CD4-positive, alpha-beta T cell treated with Interleukin-4 for 4 hours (primary cell): Measurements from ENCODE around the gene CPA1.
"Not testable (repeated sequence)": the region's sequence is repeated elsewhere in the genome, so short reads cannot be mapped to it uniquely, and the experiment has no call there.

Experiments used
- DNase-seq: peaks from one replicate; pipeline ENCODE4 v3.0.0-alpha.2; 2020

The CPA1 gene

DNA sequence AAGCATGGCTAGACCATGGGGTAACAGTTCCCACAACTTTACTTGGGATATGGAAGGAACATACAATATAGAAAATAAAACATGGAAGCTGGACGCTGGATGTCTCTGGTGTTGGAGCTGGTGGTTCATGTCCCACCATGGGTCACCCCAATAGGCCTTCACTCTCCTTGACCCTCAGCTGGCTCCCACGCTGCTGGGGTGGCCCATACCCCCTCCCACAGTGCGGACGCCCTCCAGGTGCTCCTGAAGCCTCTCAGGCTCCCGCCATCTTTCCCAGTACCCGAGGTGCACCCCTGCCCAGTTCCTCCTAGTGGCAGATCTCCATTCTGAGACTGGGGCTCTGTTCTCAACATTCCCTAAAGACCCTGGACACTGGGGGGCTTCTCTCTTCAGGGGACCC, 5.8 kb upstream of the CPA1 start:
- DNase-seq = no peak

DNA sequence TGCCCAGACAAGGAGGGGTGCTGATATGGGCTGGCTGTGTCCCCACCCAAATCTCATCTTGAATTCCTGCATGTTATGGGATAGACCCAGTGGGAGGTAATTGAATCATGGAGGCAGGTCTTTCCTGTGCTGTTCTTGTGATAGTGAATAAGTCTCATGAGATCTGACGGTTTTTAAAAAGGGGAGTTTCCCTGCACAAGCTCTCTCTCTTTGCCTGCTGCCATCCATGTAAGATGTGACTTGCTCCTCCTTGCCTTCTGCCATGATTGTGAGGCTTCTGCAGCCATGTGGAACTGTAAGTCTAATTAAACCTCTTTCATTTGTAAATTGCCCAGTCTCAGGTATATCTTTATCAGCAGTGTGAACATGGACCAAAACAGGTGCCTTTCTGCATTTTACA, 3.8 kb upstream of the CPA1 start:
- not testable (repeated sequence) for DNase-seq

DNA sequence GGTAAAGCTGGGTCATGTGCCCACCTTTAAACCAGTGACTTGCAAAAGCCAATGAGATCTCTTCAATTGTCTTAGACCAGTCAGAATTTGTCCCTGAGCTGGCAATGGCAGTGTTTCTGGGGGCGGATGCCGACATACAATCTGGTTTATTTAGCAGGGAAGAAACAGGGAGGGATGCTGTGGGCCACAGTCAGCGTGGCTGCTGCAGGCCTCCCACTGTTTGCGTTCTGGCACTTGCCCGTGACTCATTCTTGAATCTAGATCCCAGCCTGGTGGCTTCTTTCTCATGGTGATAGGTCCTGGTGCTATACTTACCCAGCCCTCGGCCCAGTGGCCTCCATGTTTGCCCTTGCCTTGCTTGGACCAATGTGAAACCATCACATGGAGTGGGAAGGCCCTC, 3.1 kb upstream of the CPA1 start:
- no peak for DNase-seq

DNA sequence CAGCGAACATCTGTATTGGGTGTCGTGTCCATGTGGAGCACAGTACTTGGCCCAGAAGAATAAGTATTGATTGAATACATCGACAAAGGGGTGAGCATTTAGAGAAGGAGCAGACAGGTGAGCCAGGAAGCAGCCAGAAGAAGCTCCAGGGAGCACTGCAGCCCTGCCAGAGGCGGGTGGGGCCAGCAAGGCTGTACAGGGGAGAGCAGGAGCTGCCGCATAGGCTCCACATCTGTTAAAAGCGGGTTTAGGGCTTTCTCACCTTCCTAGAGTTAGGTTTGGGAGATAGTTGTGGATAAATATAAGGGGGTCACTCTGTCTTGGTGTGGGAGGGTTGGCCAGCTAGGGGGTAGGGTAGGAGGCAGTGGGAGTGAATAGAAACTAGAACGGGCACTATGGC, 1.3 kb upstream of the CPA1 start:
- no peak for DNase-seq

DNA sequence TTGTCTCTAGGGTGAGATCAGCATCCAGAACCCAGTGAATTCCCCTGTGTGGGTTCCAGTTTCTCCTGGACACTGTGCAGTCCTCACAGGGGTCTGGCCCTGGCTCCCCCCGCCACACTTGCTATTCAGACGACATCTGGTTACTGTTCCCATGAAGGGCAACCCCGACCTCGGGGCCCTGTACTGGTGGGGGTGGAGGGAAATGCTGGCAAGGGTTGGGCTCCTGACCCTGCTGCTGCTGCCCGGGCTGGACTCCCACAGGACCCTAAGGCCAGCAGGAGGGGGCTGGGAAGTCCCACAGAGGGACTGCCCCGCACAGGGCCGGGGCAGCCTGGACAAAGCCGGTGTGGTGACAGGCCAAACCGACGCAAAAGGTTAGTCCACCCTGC, 768 bp upstream of the CPA1 start:
- no peak for DNase-seq

DNA sequence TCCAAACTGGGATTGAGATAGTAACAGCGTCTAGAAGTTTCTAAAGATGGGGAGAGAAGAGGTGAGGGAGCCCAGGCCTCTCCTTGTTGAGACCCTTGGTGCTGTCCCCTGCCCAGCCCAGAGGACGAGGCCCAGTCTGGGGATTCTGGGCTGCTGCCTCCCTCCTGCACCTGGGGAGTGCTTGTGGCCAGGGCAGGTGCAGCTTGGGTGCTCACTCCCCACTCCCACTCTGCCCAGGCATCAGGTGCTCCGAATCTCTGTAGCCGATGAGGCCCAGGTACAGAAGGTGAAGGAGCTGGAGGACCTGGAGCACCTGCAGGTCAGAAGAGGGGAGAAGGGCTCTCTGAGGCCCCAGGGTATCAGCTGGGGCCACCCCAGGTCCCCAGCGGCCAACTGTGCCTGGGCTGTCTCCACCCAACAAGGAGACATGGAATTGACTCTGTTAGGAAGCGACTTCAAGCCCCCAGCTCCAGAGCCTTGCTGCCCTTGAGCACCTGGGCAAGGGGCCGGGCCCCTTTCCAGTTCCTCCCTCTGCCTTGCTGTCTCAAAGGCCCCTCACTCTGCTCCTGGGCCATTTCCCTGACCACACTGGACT, 664 bp downstream of the CPA1 start:
- DNase-seq = no peak

DNA sequence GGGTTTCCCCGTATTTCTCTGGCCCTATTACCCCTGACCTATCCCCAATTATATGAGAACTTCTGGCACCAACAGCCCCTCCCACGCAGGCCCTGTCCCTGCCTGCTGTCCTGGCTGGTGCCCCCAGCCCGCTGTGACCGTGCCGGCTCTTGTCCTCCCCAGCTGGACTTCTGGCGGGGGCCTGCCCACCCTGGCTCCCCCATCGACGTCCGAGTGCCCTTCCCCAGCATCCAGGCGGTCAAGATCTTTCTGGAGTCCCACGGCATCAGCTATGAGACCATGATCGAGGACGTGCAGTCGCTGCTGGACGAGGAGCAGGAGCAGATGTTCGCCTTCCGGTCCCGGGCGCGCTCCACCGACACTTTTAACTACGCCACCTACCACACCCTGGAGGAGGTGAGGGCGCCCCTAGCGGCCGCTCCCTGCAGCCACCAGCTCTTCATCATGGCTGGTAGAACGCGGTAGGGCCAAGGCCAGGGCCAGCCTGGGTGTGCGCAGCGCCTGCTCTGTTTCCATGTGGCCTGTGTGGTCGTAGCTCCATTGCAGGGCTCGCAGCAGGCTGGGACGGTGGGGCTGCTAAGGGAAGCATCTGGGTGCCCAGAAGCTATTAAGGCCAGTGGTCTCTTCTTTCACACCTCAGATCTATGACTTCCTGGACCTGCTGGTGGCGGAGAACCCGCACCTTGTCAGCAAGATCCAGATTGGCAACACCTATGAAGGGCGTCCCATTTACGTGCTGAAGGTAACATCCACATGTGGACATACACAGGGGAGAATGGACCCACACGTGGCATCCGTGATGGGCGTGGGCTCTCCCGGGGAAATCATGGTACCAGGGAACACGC, 1.4 kb downstream of the CPA1 start:
- DNase-seq = no peak

DNA sequence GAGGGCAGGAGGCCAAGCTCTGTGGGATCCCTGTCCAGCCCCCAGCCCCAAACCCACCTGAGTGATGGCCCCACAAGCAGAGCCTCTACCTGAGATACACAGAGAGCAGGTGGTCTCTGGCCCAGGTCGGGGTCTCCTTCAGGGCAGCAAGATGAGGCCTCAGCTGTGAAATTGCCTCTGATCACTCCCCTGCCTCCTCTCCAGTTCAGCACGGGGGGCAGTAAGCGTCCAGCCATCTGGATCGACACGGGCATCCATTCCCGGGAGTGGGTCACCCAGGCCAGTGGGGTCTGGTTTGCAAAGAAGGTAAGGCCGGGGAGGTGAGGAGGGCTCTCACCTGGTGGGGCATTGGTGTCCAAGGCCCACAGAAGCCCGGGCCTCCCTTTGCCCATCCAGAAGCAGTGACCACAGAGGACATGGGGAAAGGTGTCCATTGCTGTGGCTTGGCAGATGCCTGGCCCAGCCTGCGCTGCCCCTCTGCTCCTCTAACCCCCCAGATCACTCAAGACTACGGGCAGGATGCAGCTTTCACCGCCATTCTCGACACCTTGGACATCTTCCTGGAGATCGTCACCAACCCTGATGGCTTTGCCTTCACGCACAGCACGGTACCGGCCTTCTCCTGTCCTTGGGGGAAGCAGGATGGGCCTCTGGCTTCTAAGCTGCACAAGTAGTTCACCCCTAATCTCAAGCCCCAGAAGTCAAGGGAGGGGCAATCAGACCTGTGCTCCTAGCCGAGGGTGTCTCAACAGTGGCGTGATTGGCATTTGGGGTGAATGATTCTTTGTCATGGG, 3.1 kb downstream of the CPA1 start:
- DNase-seq = no peak

DNA sequence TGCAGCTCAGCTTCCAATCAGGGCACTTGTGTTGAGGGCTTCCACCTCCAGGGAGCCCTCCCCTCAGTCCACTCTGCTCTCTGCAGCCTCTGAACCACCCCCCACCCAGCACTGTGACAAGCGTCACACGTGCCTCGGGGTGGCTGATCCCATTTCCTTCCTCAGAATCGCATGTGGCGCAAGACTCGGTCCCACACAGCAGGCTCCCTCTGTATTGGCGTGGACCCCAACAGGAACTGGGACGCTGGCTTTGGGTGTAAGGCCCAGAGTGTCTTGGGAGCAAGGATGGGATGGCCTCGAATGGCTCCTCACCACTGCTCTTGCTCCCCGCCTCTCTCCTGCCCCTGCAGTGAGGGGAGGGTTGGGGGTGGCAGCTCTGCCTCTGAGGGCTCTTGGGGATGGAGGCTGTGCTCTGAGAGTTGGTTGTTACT, 4.1 kb downstream of the CPA1 start:
- no peak for DNase-seq

DNA sequence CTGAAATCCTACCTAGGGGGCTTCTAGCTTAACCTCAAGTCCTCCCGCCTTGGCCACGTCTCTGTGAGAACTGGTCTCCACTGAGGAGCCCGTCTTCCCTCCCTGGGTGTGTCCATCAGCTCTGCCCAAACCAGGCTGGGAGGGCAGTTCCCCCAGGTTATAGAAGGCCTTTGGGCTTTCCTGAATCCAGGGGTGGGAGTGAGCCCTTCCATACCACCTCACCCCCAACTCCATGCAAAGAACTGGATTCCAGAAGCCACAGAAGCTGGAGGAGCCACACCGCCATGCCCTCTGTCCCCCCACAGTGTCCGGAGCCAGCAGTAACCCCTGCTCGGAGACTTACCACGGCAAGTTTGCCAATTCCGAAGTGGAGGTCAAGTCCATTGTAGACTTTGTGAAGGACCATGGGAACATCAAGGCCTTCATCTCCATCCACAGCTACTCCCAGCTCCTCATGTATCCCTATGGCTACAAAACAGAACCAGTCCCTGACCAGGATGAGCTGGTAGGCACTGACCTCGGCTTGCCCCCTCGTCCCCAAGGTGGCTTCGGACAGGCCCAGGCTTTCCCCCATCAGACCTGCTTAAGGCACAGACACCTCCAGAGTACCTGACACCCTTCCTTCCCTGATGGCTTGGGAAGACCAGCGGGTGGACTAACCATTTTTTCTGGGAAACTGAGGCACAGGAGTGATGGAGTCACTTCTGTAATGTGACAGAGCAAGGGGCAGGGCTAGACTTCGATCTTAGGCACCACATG, 4.7 kb downstream of the CPA1 start:
- no peak for DNase-seq

DNA sequence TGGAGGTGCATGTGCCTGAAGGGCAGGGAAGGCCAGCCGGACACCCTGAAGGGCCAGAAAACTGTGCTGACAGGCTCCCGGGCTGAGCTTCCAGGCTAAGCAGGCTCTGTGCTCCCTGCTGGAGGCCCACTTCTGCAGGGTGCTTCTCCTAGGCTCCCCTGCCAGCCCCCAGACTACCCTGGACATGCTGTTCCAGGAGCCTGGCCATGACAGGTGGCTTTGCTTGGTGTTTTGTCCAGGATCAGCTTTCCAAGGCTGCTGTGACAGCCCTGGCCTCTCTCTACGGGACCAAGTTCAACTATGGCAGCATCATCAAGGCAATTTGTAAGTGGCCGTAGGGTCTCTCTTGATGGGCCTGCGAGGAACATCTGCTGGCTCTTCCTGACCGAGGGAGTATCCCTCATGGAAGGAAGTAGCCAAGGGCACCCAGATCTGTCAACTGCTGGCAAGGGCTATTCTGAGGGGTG, 5.3 kb downstream of the CPA1 start:
- no peak for DNase-seq

DNA sequence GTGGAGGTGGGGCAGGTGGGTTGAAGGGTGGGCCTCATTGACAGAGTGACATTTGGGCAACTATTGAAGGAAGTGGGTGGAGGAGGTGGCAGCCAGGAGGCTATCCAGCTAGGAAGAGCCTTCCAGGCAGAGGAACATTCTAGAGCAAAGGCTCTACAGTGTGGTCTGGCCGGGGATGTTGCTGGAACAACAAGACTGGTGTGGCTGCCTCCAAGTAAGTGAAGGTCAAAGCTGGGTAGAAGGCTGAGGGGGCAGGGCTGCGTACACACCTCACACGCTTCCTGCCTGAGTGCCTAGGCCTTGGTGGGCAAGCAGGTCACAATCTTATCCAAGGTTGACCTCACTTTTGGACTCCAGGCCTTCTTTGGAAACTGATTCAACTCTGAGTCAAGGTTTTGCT, 6.6 kb downstream of the CPA1 start:
- no peak for DNase-seq

DNA sequence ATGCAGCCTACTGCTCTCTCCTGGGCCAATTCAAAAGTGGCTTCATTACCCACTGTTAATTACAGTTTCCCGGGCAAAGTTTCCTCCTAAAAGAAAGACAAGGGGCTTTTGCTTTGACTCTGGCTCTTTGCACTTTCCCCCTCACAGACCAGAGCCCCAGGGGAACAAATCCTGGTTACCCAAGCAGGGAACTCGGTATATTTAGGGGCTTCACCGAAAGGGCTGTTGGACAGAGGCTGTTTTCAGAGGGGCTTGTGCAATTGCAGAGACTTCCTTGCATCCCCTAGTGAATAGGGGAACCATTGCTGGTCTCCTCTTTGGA, 7.0 kb downstream of the CPA1 start:
- no peak for DNase-seq

DNA sequence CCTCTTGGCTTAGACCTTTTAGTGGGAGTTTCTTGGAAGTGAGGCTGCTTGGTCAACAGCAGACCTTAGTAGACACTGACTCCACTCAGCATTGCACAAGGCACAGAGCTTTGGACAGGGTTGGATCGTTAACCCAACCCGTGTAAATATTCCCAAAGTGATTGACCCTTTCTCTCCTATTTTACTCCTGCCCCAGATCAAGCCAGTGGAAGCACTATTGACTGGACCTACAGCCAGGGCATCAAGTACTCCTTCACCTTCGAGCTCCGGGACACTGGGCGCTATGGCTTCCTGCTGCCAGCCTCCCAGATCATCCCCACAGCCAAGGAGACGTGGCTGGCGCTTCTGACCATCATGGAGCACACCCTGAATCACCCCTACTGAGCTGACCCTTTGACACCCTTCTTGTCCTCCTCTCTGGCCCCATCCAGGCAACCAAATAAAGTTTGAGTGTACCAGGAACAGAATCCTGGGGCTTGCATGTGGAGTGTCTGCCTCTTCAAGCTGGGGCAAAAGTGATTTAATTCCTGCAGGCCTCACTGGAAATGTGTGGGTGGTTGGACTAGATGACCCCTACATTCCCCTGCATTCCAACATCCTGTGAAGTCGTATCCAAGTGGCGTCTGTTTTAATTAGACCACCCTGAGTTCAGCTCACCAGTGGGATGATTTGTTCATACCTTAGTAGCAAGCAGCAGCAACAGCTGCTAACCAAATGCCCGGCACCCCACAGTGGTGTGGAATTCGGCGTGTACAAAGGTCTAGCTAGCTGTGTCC, 7.5 kb downstream of the CPA1 start:
- no peak for DNase-seq

DNA sequence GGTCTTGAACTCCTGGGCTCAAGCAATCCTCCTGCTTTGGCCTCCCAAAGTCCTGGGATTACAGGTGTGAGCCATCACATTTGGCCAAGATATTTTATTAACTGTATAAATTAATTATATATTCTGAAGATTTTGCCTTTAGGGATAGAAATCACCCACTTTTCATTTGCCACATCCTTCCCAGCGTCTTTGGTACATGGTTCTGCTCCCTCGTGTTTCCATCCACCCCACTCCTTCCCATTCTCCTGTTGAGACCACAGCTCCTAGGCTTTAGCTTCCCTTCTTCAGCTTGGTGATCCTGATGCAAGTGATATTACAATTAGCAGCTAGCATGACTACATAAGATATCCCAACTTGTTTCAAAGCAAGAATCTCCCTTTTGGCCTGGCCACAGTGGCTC, 8.4 kb downstream of the CPA1 start:
- no peak for DNase-seq

DNA sequence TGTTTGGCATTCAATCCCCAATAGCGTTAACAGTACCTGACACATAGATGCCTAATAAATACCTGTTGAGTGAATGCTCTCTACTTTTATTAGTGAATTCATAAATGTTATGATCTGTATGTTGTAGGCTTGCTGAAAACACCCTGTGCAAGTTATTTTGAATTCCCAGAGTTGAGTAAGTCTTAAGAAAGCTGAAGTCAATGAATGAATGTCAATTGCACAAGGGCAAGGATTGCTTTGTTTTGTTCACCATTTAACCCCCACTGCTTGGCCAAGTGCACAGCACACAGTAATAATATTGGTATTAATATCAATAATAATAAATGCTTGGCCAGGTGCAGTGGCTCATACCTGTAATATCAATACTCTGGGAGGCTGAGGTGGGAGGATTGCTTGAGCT, 10.2 kb downstream of the CPA1 start:
- no peak for DNase-seq

DNA sequence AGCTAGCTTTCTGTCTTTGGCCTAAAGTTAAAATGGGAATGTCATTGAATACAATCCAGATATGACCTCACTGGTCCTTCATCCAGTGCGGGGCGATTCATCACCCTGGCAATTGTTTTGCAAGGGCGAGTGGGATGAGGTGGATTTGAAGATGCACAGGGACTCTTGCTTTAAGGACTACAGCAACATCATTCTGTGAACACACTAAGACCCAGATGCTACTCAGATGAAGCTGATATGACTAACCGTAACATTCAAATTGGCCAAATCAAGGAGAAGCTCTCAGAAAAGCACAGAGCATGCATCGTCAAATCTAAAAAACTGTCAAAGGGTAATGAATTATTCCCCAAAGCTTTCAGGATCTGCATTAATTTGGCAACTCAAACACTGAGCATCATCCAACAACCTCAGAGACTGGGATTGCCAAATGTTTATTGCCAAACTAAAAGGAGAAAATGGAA, 12.8 kb downstream of the CPA1 start:
- no peak for DNase-seq

DNA sequence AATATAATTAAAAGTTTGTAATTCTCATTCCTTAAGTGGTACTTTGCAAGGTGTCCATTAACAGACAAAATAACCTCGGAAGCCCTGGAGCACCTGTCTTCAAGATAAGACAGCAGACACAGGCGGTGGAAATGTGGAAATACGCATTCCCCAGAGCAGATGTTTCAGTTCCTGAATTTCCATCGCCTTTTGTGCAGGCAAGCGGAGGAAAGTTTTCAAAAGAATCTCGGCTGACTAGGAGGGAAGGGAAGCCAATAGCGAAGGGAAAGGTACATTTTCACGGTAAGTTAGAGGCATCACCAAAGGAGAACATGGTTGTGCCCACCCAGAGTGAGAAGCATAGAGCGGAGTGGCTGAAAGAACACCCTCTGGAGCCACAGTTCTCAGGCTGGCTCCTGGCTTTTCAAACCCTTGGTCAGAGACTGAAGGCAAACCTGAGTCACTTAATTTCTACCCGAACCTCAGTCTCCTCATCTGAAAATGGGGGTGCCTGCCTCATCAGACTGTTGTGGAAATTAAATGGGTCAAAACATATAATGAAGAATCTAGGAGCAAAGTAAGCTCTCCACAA, 13.6 kb downstream of the CPA1 start:
- DNase-seq = no peak

DNA sequence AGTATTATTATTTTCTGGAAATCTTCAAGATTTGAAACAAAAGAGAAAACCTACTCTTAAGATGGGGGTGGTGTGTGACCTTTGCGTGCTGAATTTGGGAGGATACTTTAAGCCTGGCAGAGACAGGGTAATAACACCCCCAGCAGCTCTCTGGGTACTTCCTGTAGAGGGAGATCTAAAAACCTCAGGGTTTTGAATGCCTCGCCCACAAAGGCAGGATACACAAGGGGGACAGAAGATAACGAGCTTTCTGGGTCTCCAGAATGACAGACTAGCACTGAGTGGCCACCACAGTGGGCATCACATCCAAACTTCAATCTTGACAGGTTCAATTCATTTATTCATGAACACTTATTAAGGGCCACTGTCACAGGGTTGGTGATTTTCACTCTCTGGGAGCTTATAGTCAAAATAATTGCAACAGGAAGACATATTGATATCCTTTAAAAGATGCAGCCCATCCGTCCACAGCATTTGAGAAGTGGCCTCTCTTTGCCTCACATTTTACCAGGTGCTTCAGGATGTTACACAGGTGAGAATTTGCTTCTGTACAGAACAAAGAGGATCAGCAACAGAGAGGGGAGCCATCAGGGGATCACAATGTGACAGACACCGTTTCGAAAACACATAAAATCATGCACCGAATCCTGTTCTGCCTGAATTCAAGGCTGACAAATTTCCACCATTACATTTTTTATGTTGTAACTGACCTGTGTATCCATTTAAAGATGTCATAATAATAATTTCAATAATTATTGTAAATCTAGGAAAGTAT, 14.3 kb downstream of the CPA1 start:
- peak; percentile 30 for DNase-seq

DNA sequence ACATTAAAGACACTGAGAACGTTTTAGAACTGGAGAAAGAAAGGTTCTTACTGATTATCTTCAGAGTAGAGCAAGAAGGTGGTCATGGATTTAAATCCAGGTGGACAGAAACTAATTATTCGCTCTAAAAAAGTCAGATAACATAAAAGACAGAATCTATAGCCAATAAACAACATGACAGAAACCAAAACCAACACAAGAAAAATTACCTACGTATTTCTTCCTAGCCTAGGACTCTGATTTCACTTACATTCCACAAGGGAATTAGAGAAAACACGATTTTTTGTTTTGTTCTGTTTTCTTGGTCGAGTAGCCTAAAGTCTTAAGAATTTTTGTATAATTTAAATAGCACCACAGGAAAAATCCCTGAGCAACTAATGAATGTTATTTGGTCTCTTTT, 15.1 kb downstream of the CPA1 start:
- DNase-seq = no peak

DNA sequence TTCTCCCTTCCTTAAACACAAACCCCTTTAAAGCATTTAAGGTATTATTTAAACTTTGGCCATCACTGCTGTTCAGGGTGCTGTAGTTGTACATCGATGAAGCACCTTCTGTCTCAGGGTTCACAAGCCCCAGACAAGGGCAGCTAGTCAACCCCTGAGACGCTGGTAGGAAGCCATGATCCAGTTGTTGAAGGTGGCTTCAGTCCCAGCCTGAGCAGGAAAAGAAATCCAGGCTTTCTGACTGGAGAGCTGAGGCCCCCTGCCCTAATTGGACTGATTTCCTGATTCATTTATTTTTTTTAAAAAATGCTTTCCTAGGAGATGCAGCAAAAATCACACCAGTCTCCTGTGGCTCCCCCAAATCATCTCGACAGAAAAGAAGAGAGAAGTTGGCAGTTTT, 15.8 kb downstream of the CPA1 start:
- no peak for DNase-seq
